ENCODE data around the gene CORIN. TPM values are rescaled to one million over a fixed set of nuclear protein-coding genes. Genes with fewer than 3 reads are reported as not detected.
"Not testable (repeated sequence)": the region's sequence is repeated elsewhere in the genome, so short reads cannot be mapped to it uniquely, and the experiment has no call there.

Gene CORIN
- total and polyA plus RNA-seq, 7 experiments from 2014 or later: 0.07 to 0.19 (median 0.08) TPM; not detected in 4

DNA sequence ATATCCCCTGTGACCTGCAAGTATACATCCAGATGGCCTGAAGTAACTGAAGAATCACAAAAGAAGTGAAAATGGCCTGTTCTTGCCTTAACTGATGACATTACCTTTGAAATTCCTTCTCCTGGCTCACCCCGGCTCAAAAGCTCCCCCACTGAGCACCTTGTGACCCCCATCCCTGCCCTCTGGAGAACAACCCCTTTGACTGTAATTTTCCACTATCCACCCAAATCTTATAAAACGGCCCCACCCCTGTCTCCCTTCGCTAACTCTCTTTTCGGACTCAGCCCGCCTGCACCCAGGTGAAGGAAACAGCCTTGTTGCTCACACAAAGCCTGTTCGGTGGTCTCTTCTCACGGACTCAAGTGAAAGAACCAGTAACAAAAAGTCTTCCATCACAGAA, 69.9 kb downstream of the CORIN start:
- H3K36me3 ChIP-seq (ENCODE audit: control insufficient read depth in 2 of 3, insufficient read depth in 3 of 3, low read length in 3 of 3); H3K27ac ChIP-seq (ENCODE audit: low read depth, low read length); ATAC-seq; H3K9me3 Mint-ChIP-seq; H3K9me3 ChIP-seq (ENCODE audit: control insufficient read depth in 2 of 3, low read length in 3 of 3); H3K4me1 ChIP-seq (ENCODE audit: control insufficient read depth in 2 of 2, insufficient read depth in 2 of 2, low read length in 2 of 2); H3K4me1 Mint-ChIP-seq; H3K4me3 ChIP-seq (ENCODE audit: low read length); intact Hi-C loops (cut with micrococcal nuclease); H3K27ac Mint-ChIP-seq; H3K36me3 Mint-ChIP-seq; H3K27me3 ChIP-seq (ENCODE audit: control insufficient read depth in 2 of 2, insufficient read depth in 2 of 2, low read length in 2 of 2); H3K4me3 Mint-ChIP-seq; DNase-seq; CTCF ChIA-PET; POLR2A ChIA-PET: not testable (repeated sequence)
- peaks cover 1 to 31% (median 10%) of the 10 kb centered on the region in 5 donors for H3K27me3 Mint-ChIP-seq

DNA sequence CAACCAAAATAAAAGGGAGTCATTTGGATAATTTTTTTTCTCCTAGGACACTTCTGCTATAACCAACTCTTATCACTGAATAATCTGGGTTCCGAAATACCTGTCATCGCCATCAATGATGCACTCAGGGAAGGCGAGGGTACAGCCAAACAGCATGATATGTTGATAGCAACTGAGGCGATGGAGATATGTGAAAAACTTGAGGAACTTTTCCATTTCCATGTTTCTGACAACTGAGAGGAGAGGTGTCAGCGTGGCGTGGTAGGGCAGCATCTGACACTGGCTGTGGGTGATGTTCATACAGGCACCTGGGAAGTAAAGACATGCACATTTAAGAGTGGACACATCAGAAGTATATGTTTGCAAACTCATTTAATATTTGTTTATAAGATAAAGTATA, 74.6 kb downstream of the CORIN start:
- no peak for ATAC-seq
- Mint-ChIP-seq H3K9me3 (peaks cover 0 to 7% (median 0%) of the 10 kb centered on the region in 11 donors), H3K36me3 (no peaks in the 10 kb centered on the region), H3K27me3 (peaks cover 7 to 30% (median 9%) of the 10 kb centered on the region in 5 donors), H3K4me1 (no peaks in the 10 kb centered on the region), H3K4me3 (no peak overlapping the region), H3K27ac (no peak overlapping the region)
- H3K27me3 ChIP-seq (ENCODE audit: control insufficient read depth in 2 of 2, insufficient read depth in 2 of 2, low read length in 2 of 2): no peaks in the 10 kb centered on the region
- H3K4me1 ChIP-seq (ENCODE audit: control insufficient read depth in 2 of 2, insufficient read depth in 2 of 2, low read length in 2 of 2): no peaks in the 10 kb centered on the region
- POLR2A ChIA-PET: no interaction called here
- H3K4me3 ChIP-seq (ENCODE audit: low read length): no peak overlapping the region
- no peaks in the 10 kb centered on the region for H3K9me3 ChIP-seq (ENCODE audit: control insufficient read depth in 2 of 3, low read length in 3 of 3)
- CTCF ChIA-PET: no interaction called here
- H3K36me3 ChIP-seq (ENCODE audit: control insufficient read depth in 2 of 3, insufficient read depth in 3 of 3, low read length in 3 of 3): no peaks in the 10 kb centered on the region
- intact Hi-C loops (cut with micrococcal nuclease): no loop called here
- H3K27ac ChIP-seq (ENCODE audit: low read depth, low read length): no peak overlapping the region
- DNase-seq: no peak

DNA sequence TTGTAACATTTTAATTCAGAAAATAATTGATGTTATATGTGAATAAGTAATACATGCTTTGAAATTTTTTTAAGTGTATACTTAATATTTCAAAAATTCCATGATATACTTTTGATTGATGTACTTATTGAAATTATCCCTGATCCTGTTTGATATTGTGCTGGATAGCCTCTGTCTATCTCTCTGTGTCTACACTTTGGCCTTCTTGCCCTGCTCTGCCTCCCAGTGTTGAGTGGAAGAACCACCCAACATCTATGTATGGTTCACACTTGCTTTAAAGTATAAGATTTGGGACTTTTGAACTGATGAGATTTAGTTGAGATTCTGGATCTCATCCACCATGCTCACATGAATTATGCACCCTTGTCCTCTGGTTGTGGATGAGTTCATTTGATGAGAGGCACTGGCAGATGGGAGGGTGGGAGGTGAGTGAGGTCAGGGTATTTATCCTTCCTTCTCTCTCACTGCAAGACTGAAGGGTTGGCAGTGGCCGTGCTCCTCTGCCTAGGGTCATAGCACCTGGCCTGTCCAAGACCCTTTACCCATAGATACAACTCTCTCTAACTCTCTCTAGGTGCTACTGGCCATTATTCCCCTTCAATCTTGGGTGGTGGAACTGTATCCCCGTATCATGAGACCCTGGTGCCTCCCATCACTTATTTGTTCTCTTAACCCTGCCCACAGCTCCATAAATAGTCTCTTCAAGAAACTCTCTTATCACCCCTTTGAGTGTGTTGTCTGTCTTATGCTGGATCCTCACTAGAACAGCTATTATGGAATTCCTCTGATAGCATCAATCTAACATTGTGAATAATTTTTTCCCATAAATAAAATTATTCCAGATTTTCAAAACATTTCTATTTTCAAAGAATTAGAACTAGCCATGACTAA, 75.2 kb downstream of the CORIN start:
- no peak overlapping the region for H3K4me3 Mint-ChIP-seq
- ChIA-PET CTCF (no interaction called here), POLR2A (no interaction called here)
- Histone ChIP-seq H3K9me3 (ENCODE audit: control insufficient read depth in 2 of 3, low read length in 3 of 3) (no peaks in the 10 kb centered on the region), H3K27ac (ENCODE audit: low read depth, low read length) (no peak overlapping the region), H3K4me3 (ENCODE audit: low read length) (no peak overlapping the region), H3K27me3 (ENCODE audit: control insufficient read depth in 2 of 2, insufficient read depth in 2 of 2, low read length in 2 of 2) (no peaks in the 10 kb centered on the region), H3K4me1 (ENCODE audit: control insufficient read depth in 2 of 2, insufficient read depth in 2 of 2, low read length in 2 of 2) (no peaks in the 10 kb centered on the region), H3K36me3 (ENCODE audit: control insufficient read depth in 2 of 3, insufficient read depth in 3 of 3, low read length in 3 of 3) (no peaks in the 10 kb centered on the region)
- H3K27me3 Mint-ChIP-seq: peaks cover 5 to 23% (median 11%) of the 10 kb centered on the region in 5 donors
- DNase-seq (no peak), ATAC-seq (no peak)
- H3K36me3 Mint-ChIP-seq: no peaks in the 10 kb centered on the region
- H3K4me1 Mint-ChIP-seq: no peaks in the 10 kb centered on the region
- intact Hi-C loops (cut with micrococcal nuclease): no loop called here
- H3K27ac Mint-ChIP-seq: no peak overlapping the region
- peaks cover 0 to 7% (median 0%) of the 10 kb centered on the region in 11 donors for H3K9me3 Mint-ChIP-seq

DNA sequence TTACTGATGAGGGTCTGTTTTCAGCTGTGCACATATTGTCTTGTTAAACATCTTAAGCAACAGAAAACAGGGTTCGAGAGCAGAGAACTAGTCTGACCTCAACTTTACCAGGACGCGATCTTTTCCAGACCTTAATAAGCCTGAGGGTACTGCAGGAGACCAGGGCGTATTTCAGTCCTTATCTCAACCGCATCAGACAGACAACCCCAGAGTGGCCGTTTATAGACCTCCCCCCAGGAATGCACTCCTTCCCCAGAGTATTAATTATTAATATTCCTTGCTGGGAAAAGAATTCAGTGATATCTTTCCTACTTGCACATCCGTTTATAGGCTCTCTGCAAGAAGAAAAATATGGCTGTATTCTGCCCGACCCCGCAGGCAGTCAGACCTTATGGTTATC, 84.6 kb downstream of the CORIN start:
- H3K4me1 Mint-ChIP-seq; H3K9me3 ChIP-seq (ENCODE audit: control insufficient read depth in 2 of 3, low read length in 3 of 3); H3K36me3 ChIP-seq (ENCODE audit: control insufficient read depth in 2 of 3, insufficient read depth in 3 of 3, low read length in 3 of 3); ATAC-seq; CTCF ChIA-PET; H3K4me3 Mint-ChIP-seq; H3K4me1 ChIP-seq (ENCODE audit: control insufficient read depth in 2 of 2, insufficient read depth in 2 of 2, low read length in 2 of 2); DNase-seq; H3K27me3 ChIP-seq (ENCODE audit: control insufficient read depth in 2 of 2, insufficient read depth in 2 of 2, low read length in 2 of 2); H3K4me3 ChIP-seq (ENCODE audit: low read length); POLR2A ChIA-PET; H3K36me3 Mint-ChIP-seq; intact Hi-C loops (cut with micrococcal nuclease); H3K27ac ChIP-seq (ENCODE audit: low read depth, low read length); H3K27ac Mint-ChIP-seq: not testable (repeated sequence)
- H3K9me3 Mint-ChIP-seq: peaks cover 0 to 23% (median 13%) of the 10 kb centered on the region in 11 donors
- peaks cover 0 to 41% (median 19%) of the 10 kb centered on the region in 5 donors for H3K27me3 Mint-ChIP-seq

DNA sequence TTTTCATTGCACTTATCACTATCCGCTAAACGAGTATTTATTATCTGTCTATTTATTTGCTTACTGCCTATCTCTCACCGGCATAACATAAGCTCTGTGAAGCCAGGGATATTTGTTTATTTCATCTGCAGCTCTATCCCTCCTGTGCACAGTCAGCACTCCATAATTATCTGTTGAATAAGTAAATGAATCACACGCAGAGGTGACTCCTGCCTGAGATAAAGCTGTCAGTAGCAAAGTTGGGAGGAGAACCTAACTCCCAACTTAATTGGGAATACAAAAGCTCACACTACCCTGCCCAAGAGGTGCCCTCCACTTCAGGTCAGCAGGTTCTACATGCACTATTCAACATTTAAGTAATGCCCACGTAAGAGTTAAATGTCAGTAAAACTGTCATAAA, 85.7 kb downstream of the CORIN start:
- ATAC-seq (no peak), DNase-seq (no peak)
- intact Hi-C loops (cut with micrococcal nuclease): no loop called here
- Mint-ChIP-seq H3K4me1 (no peaks in the 10 kb centered on the region), H3K4me3 (no peak overlapping the region), H3K36me3 (peaks cover 0 to 7% (median 0%) of the 10 kb centered on the region in 5 donors), H3K27ac (no peak overlapping the region), H3K9me3 (peaks cover 0 to 23% (median 13%) of the 10 kb centered on the region in 11 donors), H3K27me3 (peaks cover 0 to 41% (median 16%) of the 10 kb centered on the region in 5 donors)
- Histone ChIP-seq H3K27ac (ENCODE audit: low read depth, low read length) (no peak overlapping the region), H3K36me3 (ENCODE audit: control insufficient read depth in 2 of 3, insufficient read depth in 3 of 3, low read length in 3 of 3) (no peaks in the 10 kb centered on the region), H3K9me3 (ENCODE audit: control insufficient read depth in 2 of 3, low read length in 3 of 3) (no peaks in the 10 kb centered on the region), H3K4me3 (ENCODE audit: low read length) (no peak overlapping the region), H3K4me1 (ENCODE audit: control insufficient read depth in 2 of 2, insufficient read depth in 2 of 2, low read length in 2 of 2) (no peaks in the 10 kb centered on the region), H3K27me3 (ENCODE audit: control insufficient read depth in 2 of 2, insufficient read depth in 2 of 2, low read length in 2 of 2) (no peaks in the 10 kb centered on the region)
- ChIA-PET CTCF (no interaction called here), POLR2A (no interaction called here)

DNA sequence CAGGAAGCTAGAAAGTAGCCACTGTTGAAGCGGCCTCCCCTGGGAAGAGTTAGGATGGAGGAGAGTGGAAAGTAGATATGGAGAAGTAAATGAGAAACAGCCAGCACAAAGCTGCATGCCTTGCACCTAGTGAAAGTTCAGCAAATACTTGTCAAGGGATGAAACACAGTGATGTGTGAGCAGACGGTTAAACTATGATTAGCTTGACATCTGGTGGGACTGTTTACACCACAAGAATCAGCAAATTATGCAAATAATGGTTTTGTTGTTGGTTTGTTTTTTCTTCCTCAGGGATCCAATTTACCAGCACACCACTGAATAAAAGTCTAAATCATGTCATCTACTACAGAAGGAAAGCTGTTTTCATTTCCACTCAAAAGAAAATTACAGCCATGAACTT, 87.1 kb downstream of the CORIN start:
- Mint-ChIP-seq H3K36me3 (peaks cover 0 to 7% (median 0%) of the 10 kb centered on the region in 5 donors), H3K4me1 (no peaks in the 10 kb centered on the region), H3K27me3 (peaks cover 0 to 39% (median 16%) of the 10 kb centered on the region in 5 donors), H3K4me3 (no peak overlapping the region), H3K27ac (no peak overlapping the region), H3K9me3 (peaks cover 0 to 23% (median 13%) of the 10 kb centered on the region in 11 donors)
- H3K27ac ChIP-seq (ENCODE audit: low read depth, low read length): no peak overlapping the region
- ChIA-PET POLR2A (no interaction called here), CTCF (no interaction called here)
- no peaks in the 10 kb centered on the region for H3K36me3 ChIP-seq (ENCODE audit: control insufficient read depth in 2 of 3, insufficient read depth in 3 of 3, low read length in 3 of 3)
- H3K27me3 ChIP-seq (ENCODE audit: control insufficient read depth in 2 of 2, insufficient read depth in 2 of 2, low read length in 2 of 2): no peaks in the 10 kb centered on the region
- intact Hi-C loops (cut with micrococcal nuclease): no loop called here
- ATAC-seq (no peak), DNase-seq (no peak)
- no peak overlapping the region for H3K4me3 ChIP-seq (ENCODE audit: low read length)
- H3K9me3 ChIP-seq (ENCODE audit: control insufficient read depth in 2 of 3, low read length in 3 of 3): no peaks in the 10 kb centered on the region
- H3K4me1 ChIP-seq (ENCODE audit: control insufficient read depth in 2 of 2, insufficient read depth in 2 of 2, low read length in 2 of 2): no peaks in the 10 kb centered on the region

DNA sequence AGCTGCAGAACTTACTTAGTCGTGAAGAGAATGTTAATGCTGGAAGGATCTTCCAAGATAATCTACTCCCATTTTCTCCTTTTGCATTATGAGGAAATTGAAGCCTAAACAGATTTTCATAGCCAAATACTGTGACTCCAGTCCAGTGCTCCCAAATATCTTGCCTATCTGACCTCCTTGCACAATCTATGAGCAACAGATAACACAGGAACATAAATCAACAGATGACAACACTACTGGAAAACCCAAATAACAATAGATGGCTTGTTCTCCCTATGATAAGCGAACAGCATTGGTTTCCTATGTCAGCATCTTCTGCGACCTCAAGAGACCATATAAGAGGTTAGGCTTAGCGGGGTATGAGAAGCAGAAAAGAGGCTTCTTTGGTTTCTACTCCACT, 88.0 kb downstream of the CORIN start:
- DNase-seq (no peak), ATAC-seq (no peak)
- Mint-ChIP-seq H3K27me3 (peaks cover 0 to 34% (median 11%) of the 10 kb centered on the region in 5 donors), H3K36me3 (peaks cover 0 to 7% (median 0%) of the 10 kb centered on the region in 5 donors), H3K9me3 (peaks cover 0 to 23% (median 12%) of the 10 kb centered on the region in 11 donors), H3K4me1 (no peaks in the 10 kb centered on the region), H3K4me3 (no peak overlapping the region), H3K27ac (no peak overlapping the region)
- intact Hi-C loops (cut with micrococcal nuclease): no loop called here
- POLR2A ChIA-PET: no interaction called here
- Histone ChIP-seq H3K27me3 (ENCODE audit: control insufficient read depth in 2 of 2, insufficient read depth in 2 of 2, low read length in 2 of 2) (no peaks in the 10 kb centered on the region), H3K27ac (ENCODE audit: low read depth, low read length) (no peak overlapping the region), H3K4me3 (ENCODE audit: low read length) (no peak overlapping the region), H3K4me1 (ENCODE audit: control insufficient read depth in 2 of 2, insufficient read depth in 2 of 2, low read length in 2 of 2) (no peaks in the 10 kb centered on the region), H3K36me3 (ENCODE audit: control insufficient read depth in 2 of 3, insufficient read depth in 3 of 3, low read length in 3 of 3) (no peaks in the 10 kb centered on the region), H3K9me3 (ENCODE audit: control insufficient read depth in 2 of 3, low read length in 3 of 3) (no peaks in the 10 kb centered on the region)
- CTCF ChIA-PET: no interaction called here

All from naive thymus-derived CD4-positive, alpha-beta T cell (primary cell).